Osteoblast (primary cell): ENCODE measurements around the gene COLEC12. TPM values are rescaled to one million over a fixed set of nuclear protein-coding genes. Genes with fewer than 3 reads are reported as not detected.

ENCODE experiments used
- DNase-seq: peaks from one replicate; pipeline ENCODE4 v3.0.0; 2011; ENCODE audit warnings: low spot score, mixed read lengths; ENCODE audit not compliant: insufficient read length; ENCODE audit errors: missing footprints
- H2AFZ ChIP-seq: 2 replicates; pipeline ENCODE4 v1.6.0; 2011; ENCODE audit warnings: mild to moderate bottlenecking, low read length
- H3K27ac ChIP-seq: 2 replicates; pipeline ENCODE4 v1.5.1; 2011; ENCODE audit warnings: mild to moderate bottlenecking, low read depth, low read length, moderate library complexity
- H3K27me3 ChIP-seq: 2 replicates; pipeline ENCODE4 v1.6.0; 2012; ENCODE audit warnings: mild to moderate bottlenecking, control low read depth, inconsistent platforms, low read length, moderate library complexity; ENCODE audit not compliant: insufficient read depth
- H3K36me3 ChIP-seq: 2 replicates; pipeline ENCODE4 v1.5.1; 2011; ENCODE audit warnings: mild to moderate bottlenecking, low read length, control low read depth, moderate library complexity; ENCODE audit not compliant: insufficient read depth
- H3K4me1 ChIP-seq: 2 replicates; pipeline ENCODE4 v1.5.1; 2011; ENCODE audit warnings: mild to moderate bottlenecking, low read length, control low read depth, moderate library complexity; ENCODE audit not compliant: insufficient read depth
- H3K4me2 ChIP-seq: 2 replicates; pipeline ENCODE4 v1.6.0; 2011; ENCODE audit warnings: mild to moderate bottlenecking, low read length; ENCODE audit not compliant: insufficient read depth
- H3K4me3 ChIP-seq: fragments of 200-600 bp; sonication (generic); 3 replicates; pipeline ENCODE4 v1.5.1; 2012; ENCODE audit warnings: mild to moderate bottlenecking, low read length, inconsistent platforms; ENCODE audit not compliant: insufficient read depth
- H3K79me2 ChIP-seq: 2 replicates; pipeline ENCODE4 v1.6.0; 2012; ENCODE audit warnings: mild to moderate bottlenecking, low read length, control low read depth, inconsistent platforms; ENCODE audit not compliant: insufficient read depth
- H3K9me3 ChIP-seq: 2 replicates; pipeline ENCODE4 v1.5.1; 2011; ENCODE audit warnings: low read depth, low read length, control low read depth
- H4K20me1 ChIP-seq: 2 replicates; pipeline ENCODE4 v1.6.0; 2012; ENCODE audit warnings: mild to moderate bottlenecking, low read length, control low read depth; ENCODE audit not compliant: insufficient read depth
- total RNA-seq: library from RNA; depleted of rRNA; stranded (reverse); fragments of >200 nt; gene quantifications from 2 replicates; pipeline ENCODE4 v1.2.3, GENCODE V29; 2012
- TF ChIP-seq, protein P1 (sequence below): IDR thresholded peaks from 2 replicates; pipeline ENCODE4 v1.5.1; 2011; ENCODE audit warnings: mild to moderate bottlenecking, low read depth, low read length, moderate library complexity; ENCODE audit errors: extremely low read depth

Gene COLEC12
- total RNA-seq, 1 donor: 38.0 TPM

DNA sequence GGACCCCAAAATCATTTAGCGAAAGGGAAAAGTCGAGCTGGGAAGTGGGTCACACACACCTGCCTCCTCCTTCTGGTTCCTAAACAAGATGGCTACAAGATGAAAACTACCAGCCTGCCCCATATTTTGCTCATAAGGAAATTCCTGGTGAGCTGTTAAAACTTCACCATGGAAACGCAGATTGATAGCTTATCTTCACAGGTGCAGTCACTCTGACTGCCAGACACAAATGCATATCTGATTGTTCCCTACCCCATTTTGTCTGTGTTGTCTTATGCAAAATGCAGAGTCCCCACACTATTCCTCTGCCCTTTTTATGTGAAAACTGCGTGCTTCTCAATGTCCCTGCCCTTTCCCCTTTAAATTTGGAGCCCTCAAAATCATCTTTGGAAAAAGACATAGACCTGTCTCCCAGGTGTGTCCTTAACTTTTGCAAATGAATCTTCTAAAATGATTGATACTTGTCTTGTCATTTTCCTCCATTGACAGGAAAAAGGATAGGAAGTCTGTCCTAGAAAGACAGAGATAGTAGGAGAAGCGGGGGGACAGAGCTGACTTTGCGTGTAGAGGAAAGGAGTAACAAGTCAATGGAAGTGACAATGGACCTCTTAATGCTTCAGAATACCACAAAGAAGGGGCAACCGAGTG lies 193.8 kb downstream of the COLEC12 start:
- DNase-seq: no peak
- Histone ChIP-seq H3K36me3 (no peaks in the 10 kb centered on the region), H2AFZ (no peak overlapping the region), H3K27ac (no peak overlapping the region), H3K27me3 (peaks cover 25% of the 10 kb centered on the region), H3K9me3 (no peaks in the 10 kb centered on the region), H3K4me3 (no peak overlapping the region), H3K4me1 (no peaks in the 10 kb centered on the region), H3K79me2 (no peaks in the 10 kb centered on the region), H3K4me2 (no peak overlapping the region), H4K20me1 (no peaks in the 10 kb centered on the region)
- TF ChIP-seq, protein P1, sequence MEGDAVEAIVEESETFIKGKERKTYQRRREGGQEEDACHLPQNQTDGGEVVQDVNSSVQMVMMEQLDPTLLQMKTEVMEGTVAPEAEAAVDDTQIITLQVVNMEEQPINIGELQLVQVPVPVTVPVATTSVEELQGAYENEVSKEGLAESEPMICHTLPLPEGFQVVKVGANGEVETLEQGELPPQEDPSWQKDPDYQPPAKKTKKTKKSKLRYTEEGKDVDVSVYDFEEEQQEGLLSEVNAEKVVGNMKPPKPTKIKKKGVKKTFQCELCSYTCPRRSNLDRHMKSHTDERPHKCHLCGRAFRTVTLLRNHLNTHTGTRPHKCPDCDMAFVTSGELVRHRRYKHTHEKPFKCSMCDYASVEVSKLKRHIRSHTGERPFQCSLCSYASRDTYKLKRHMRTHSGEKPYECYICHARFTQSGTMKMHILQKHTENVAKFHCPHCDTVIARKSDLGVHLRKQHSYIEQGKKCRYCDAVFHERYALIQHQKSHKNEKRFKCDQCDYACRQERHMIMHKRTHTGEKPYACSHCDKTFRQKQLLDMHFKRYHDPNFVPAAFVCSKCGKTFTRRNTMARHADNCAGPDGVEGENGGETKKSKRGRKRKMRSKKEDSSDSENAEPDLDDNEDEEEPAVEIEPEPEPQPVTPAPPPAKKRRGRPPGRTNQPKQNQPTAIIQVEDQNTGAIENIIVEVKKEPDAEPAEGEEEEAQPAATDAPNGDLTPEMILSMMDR: no peak

DNA sequence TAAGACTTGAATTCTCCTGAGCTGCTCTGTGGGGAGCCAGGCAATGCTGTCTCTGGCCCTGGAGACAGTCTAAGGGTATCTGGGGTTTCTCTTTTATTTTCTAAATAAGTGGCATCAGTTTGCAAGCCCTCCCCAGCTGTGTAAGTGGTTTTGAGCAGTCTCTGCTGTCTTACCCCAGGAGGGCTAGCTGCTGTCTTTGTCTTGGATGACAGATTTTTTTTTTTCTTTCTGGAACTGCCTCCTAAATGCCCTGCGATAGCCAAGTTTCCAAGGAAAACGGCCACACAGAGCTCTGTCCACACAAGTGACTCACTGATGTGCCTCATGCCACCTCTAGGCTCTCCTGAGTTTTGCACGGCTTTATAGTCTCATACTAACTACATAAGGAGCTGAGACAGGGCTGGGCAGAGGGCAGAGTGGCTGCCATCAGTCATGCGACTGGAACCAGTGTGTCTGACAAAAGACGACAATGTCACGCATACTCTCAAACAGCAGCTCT lies 195.4 kb downstream of the COLEC12 start:
- Histone ChIP-seq H3K4me3 (no peak overlapping the region), H2AFZ (no peak overlapping the region), H3K4me1 (no peaks in the 10 kb centered on the region), H3K36me3 (no peaks in the 10 kb centered on the region), H3K9me3 (no peaks in the 10 kb centered on the region), H4K20me1 (no peaks in the 10 kb centered on the region), H3K27me3 (peaks cover 25% of the 10 kb centered on the region), H3K79me2 (no peaks in the 10 kb centered on the region), H3K4me2 (peak overlapping the region; percentile 26), H3K27ac (no peak overlapping the region)
- TF ChIP-seq, protein P1: no peak
- no peak for DNase-seq

DNA sequence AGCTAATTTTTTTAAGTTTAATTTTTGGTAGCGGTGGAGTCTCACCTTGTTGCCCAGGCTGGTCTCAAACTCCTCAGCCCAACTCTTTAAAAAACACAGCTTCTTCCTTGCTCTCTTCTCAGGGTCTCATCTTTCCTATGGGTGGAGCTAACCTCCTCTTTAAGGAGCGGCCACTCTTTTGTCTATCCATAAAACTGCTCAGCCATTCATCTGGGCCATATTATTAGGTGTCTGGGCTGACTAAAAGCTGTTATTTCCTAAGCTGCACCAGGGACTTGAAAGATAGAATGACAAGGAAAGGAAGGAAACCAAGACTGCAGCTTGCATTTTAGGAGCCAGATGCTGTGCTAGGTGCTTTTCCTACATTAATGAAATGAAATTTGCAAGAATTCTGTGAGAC lies 196.9 kb downstream of the COLEC12 start:
- H2AFZ ChIP-seq: no peak overlapping the region
- H3K4me2 ChIP-seq: no peak overlapping the region
- H4K20me1 ChIP-seq: no peaks in the 10 kb centered on the region
- no peak overlapping the region for H3K4me3 ChIP-seq
- peaks cover 20% of the 10 kb centered on the region for H3K27me3 ChIP-seq
- no peaks in the 10 kb centered on the region for H3K9me3 ChIP-seq
- TF ChIP-seq, protein P1: no peak
- H3K36me3 ChIP-seq: no peaks in the 10 kb centered on the region
- no peaks in the 10 kb centered on the region for H3K79me2 ChIP-seq
- DNase-seq: no peak
- no peaks in the 10 kb centered on the region for H3K4me1 ChIP-seq
- no peak overlapping the region for H3K27ac ChIP-seq

DNA sequence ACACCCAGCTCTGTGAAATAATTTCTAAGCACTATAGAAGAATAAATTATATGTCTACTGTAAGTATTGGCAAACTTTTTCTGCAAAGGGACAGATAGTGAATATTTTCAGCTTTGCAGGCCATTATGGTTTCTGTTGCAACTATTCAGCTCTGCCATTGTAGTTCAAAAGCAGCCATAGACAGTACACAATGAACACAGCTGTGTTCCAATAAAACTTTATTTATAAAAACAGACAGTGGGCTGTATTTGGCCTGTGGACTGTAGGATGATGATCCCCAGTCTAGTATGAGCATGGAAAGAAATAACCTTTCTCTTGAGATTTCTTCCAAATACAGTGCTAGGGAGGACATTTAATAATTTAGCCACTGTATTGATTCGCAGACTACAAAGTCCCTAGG lies 197.5 kb downstream of the COLEC12 start:
- Histone ChIP-seq H3K79me2 (no peaks in the 10 kb centered on the region), H3K27ac (no peak overlapping the region), H3K4me1 (no peaks in the 10 kb centered on the region), H4K20me1 (no peaks in the 10 kb centered on the region), H3K36me3 (no peaks in the 10 kb centered on the region), H3K4me2 (no peak overlapping the region), H3K4me3 (no peak overlapping the region), H3K9me3 (no peaks in the 10 kb centered on the region), H3K27me3 (peaks cover 14% of the 10 kb centered on the region), H2AFZ (no peak overlapping the region)
- no peak for DNase-seq
- TF ChIP-seq, protein P1: no peak
